BJ (cell line): ENCODE results near the gene MRE11. TPM values are rescaled to one million over a fixed set of nuclear protein-coding genes. Genes with fewer than 3 reads are reported as not detected.

Experiments
- CTCF ChIA-PET: fragments of 350-600 bp; formaldehyde crosslinking; extraction: SDS; loops from one replicate; lab custom pipeline; 2021; ENCODE audit warnings: antibody characterized with exemption, inconsistent platforms; lab: Yijun Ruan, JAX
- POLR2A ChIA-PET: fragments of 300-600 bp; sonication (Branson Sonifier 250); formaldehyde crosslinking; extraction: SDS; loops from one replicate; lab custom pipeline; 2021; ENCODE audit warnings: antibody characterized with exemption; lab: Charles Lee
- DNase-seq: peaks from one replicate; pipeline ENCODE4 v3.0.0-alpha.2; 2011; ENCODE audit warnings: low read depth
- H3K27me3 ChIP-seq: 2 replicates; pipeline ENCODE4 v1.6.0; 2011; ENCODE audit warnings: low read length; ENCODE audit not compliant: control insufficient read depth, insufficient read depth
- H3K36me3 ChIP-seq: 2 replicates; pipeline ENCODE4 v1.5.1; 2011; ENCODE audit warnings: low read length; ENCODE audit not compliant: control insufficient read depth, insufficient read depth
- H3K4me3 ChIP-seq: 2 replicates; pipeline ENCODE4 v1.5.1; 2011; ENCODE audit warnings: low read depth, mild to moderate bottlenecking, control low read depth, low read length
- CTCF ChIP-seq: IDR thresholded peaks from 2 replicates; pipeline ENCODE4 v1.5.1; 2011; ENCODE audit warnings: low read depth, mild to moderate bottlenecking, control low read depth, inconsistent platforms, low read length, moderate library complexity; ENCODE audit not compliant: insufficient read depth
- polyA plus RNA-seq: library from polyadenylated mRNA; depleted of rRNA; stranded (reverse); fragments of >200 nt; gene quantifications from 2 replicates; pipeline ENCODE4 v1.2.3, GENCODE V29; 2011

MRE11 gene
- polyA plus RNA-seq, 1 experiment = 2.6 TPM

GRCh38 chr11:94518300-94518699, 24.7 kb upstream of the MRE11 start:
- no peak for DNase-seq
- Histone ChIP-seq H3K27me3 (no peaks in the 10 kb centered on the region; the same call in none of the 2 replicates), H3K4me3 (no peak overlapping the region), H3K36me3 (no peaks in the 10 kb centered on the region)
- CTCF ChIA-PET = interaction anchor here (1.3 kb wide), 1 partner anchor 50 kb away, joined by 3 read pairs; no protein-coding TSS in a partner anchor
- no peak for TF ChIP-seq CTCF
- POLR2A ChIA-PET = no interaction called here

- no peak for DNase-seq
- H3K4me3 ChIP-seq = no peak overlapping the region
- no peaks in the 10 kb centered on the region; the same call in none of the 2 replicates for H3K27me3 ChIP-seq
- no peak for TF ChIP-seq CTCF
- CTCF ChIA-PET = interaction anchor here (0.6 to 2.3 kb wide), 8 partner anchors 10 to 621 kb away, joined by 3 to 8 read pairs (median 4); no protein-coding TSS in a partner anchor
- POLR2A ChIA-PET = no interaction called here
- H3K36me3 ChIP-seq = no peaks in the 10 kb centered on the region
These were observed 23.1 kb upstream of the MRE11 start for GRCh38 chr11:94516725-94517124.

- ChIA-PET CTCF (interaction anchor here (0.6 to 2.3 kb wide), 3 partner anchors 10 to 620 kb away, joined by 3 to 8 read pairs (median 7); no protein-coding TSS in a partner anchor), POLR2A (no interaction called here)
- H3K4me3 ChIP-seq = no peak overlapping the region
- H3K36me3 ChIP-seq = no peaks in the 10 kb centered on the region
- no peaks in the 10 kb centered on the region; the same call in none of the 2 replicates for H3K27me3 ChIP-seq
- DNase-seq = no peak
- TF ChIP-seq CTCF = no peak
These were observed 21.8 kb upstream of the MRE11 start for GRCh38 chr11:94515398-94515797.

GRCh38 chr11:94513091-94513490, 19.4 kb upstream of the MRE11 start:
- DNase-seq = no peak
- ChIA-PET CTCF (interaction anchor here (0.9 to 2.2 kb wide), 3 partner anchors 8 to 618 kb away, joined by 3 to 8 read pairs (median 7); no protein-coding TSS in a partner anchor), POLR2A (no interaction called here)
- Histone ChIP-seq H3K4me3 (no peak overlapping the region), H3K36me3 (no peaks in the 10 kb centered on the region), H3K27me3 (no peaks in the 10 kb centered on the region; the same call in none of the 2 replicates)
- no peak for TF ChIP-seq CTCF

GRCh38 chr11:94511932-94512781, 18.5 kb upstream of the MRE11 start, which contains the start of gene C11orf97:
TSS of gene C11orf97 (plus strand) at chr11:94512461. CDS start at chr11:94512529, 68 bp downstream.
- peak within 1 kb of the TSS; percentile 52 for H3K4me3 ChIP-seq
- no peak for DNase-seq
- ChIA-PET POLR2A (no interaction called here), CTCF (interaction anchor here (0.6 to 2.4 kb wide), 8 partner anchors 7 to 694 kb away, joined by 3 to 10 read pairs (median 5); no protein-coding TSS in a partner anchor)
- no peak for TF ChIP-seq CTCF
- no peaks in the 10 kb centered on the region; the same call in none of the 2 replicates for H3K27me3 ChIP-seq
- H3K36me3 ChIP-seq = no peaks in the 10 kb centered on the region
